ENCODE measurements around the gene ABCG1. TPM values are rescaled to one million over a fixed set of nuclear protein-coding genes. Genes with fewer than 3 reads are reported as not detected.

Gene ABCG1
- polyA plus RNA-seq, 2 of the 4 experiments (the other 2 are of a cell fraction), result 2.3 to 5.1 TPM

DNA sequence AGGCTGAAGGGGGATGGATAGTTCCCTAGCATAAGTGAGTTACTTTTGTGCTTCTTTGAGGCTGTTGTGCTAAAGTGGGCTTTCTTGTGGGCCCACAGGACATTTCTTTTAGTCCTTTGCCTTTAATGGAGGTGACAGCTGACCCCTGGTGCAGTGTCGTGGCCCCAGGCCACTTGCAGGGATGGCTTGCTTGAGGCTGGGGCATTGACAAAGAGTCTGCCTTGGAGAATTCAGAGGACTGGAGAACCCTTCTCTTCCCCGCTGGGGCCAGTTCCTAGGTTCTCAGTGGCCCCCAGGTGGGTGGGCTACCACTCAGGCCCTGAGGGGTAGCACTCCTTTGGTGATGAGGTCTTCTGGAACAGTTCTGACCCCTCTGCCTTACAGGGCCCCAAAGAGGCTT lies 12.8 kb downstream of the ABCG1 start:
- ChIA-PET CTCF (no interaction called here), POLR2A (no interaction called here)
- H3K9me3 ChIP-seq, result no peaks in the 10 kb centered on the region
- TF ChIP-seq, protein P1, sequence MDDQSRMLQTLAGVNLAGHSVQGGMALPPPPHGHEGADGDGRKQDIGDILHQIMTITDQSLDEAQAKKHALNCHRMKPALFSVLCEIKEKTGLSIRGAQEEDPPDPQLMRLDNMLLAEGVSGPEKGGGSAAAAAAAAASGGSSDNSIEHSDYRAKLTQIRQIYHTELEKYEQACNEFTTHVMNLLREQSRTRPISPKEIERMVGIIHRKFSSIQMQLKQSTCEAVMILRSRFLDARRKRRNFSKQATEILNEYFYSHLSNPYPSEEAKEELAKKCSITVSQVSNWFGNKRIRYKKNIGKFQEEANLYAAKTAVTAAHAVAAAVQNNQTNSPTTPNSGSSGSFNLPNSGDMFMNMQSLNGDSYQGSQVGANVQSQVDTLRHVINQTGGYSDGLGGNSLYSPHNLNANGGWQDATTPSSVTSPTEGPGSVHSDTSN (IDR thresholded peaks at IDR 0.05), result no peak
- TF ChIP-seq CBX8 (IDR thresholded peaks at IDR 0.05) (no peak), MAZ (IDR thresholded peaks at IDR 0.05; ENCODE audit: borderline replicate concordance, low read depth, low read length) (no peak), FOXS1 (CRISPR knock-in tag; IDR thresholded peaks at IDR 0.05) (no peak), FOSL2 (IDR thresholded peaks at IDR 0.05) (no peak), FOSL2 (CRISPR knock-in tag; IDR thresholded peaks at IDR 0.05) (no peak), HOXB5 (CRISPR knock-in tag; IDR thresholded peaks at IDR 0.05) (no peak), ESRRA (IDR thresholded peaks at IDR 0.05; ENCODE audit: borderline replicate concordance, low read length) (no peak), MYC (IDR thresholded peaks at IDR 0.05; ENCODE audit: borderline replicate concordance, low read length) (no peak), NFE2L2 (conservative IDR thresholded peaks at IDR 0.05; ENCODE audit: low read length) (no peak), HOXA7 (CRISPR knock-in tag; IDR thresholded peaks at IDR 0.05) (no peak), ZNF302 (CRISPR knock-in tag; IDR thresholded peaks at IDR 0.05) (no peak), HES2 (IDR thresholded peaks at IDR 0.05) (no peak), E2F6 (IDR thresholded peaks at IDR 0.05; ENCODE audit: borderline replicate concordance, low read depth) (no peak), TFCP2L1 (CRISPR knock-in tag; IDR thresholded peaks at IDR 0.05) (no peak), HOXB13 (CRISPR knock-in tag; IDR thresholded peaks at IDR 0.05; ENCODE audit: low read depth) (no peak), JUN (IDR thresholded peaks at IDR 0.05) (no peak)
- FAIRE-seq (no peak), ATAC-seq (no peak), DNase-seq (ENCODE audit: low read depth in 1 of 2, low spot score in 1 of 2) (no peak)
- 100% methylated on average over 1 of the region's 2 CpGs for WGBS (ENCODE audit: missing lambda C conversion rate)
- peaks cover 44% of the 10 kb centered on the region for H3K4me1 ChIP-seq
- H3K4me2 ChIP-seq, result no peak overlapping the region
- H3K27ac ChIP-seq, result no peak overlapping the region
- H3K4me3 ChIP-seq, result no peak overlapping the region

- Histone ChIP-seq H3K4me1 (peaks cover 39% of the 10 kb centered on the region), H3K4me3 (no peak overlapping the region), H3K27ac (no peak overlapping the region), H3K9me3 (no peaks in the 10 kb centered on the region), H3K4me2 (no peak overlapping the region)
- DNase-seq (ENCODE audit: low read depth in 1 of 2, low spot score in 1 of 2), result no peak
- no peak for FAIRE-seq
- ChIA-PET CTCF (interaction anchor here (1.7 kb wide), 1 partner anchor 87 kb away, joined by 4 read pairs; no protein-coding TSS in a partner anchor), POLR2A (interaction anchor here (3.1 kb wide), 1 partner anchor 12 kb away, joined by 23 read pairs; the partner anchor contains the start of gene ABCG1)
- 84% methylated on average over 8 of the region's 8 CpGs for WGBS (ENCODE audit: missing lambda C conversion rate)
- no peak for ATAC-seq
- TF ChIP-seq RNF2 (IDR thresholded peaks at IDR 0.05; ENCODE audit: borderline replicate concordance, low read depth), result no peak
- TF ChIP-seq FOSL2 (IDR thresholded peaks at IDR 0.05), result no peak
- no peak for TF ChIP-seq FOSL2 (CRISPR knock-in tag; IDR thresholded peaks at IDR 0.05)
- no peak for TF ChIP-seq ATOH8 (CRISPR knock-in tag; IDR thresholded peaks at IDR 0.05; ENCODE audit: low read depth)
- TF ChIP-seq HOXA7 (CRISPR knock-in tag; IDR thresholded peaks at IDR 0.05), result no peak
- TF ChIP-seq POLR2A (IDR thresholded peaks at IDR 0.05; ENCODE audit: low read length), result no peak
- no peak for TF ChIP-seq ZSCAN20 (CRISPR knock-in tag; IDR thresholded peaks at IDR 0.05)
- no peak for TF ChIP-seq JUNB (IDR thresholded peaks at IDR 0.05)
- TF ChIP-seq NFE2L2 (conservative IDR thresholded peaks at IDR 0.05; ENCODE audit: low read length), result no peak
- no peak for TF ChIP-seq MAZ (IDR thresholded peaks at IDR 0.05; ENCODE audit: borderline replicate concordance, low read depth, low read length)
- no peak for TF ChIP-seq RFX5 (IDR thresholded peaks at IDR 0.05)
- TF ChIP-seq TP53 (CRISPR knock-in tag; IDR thresholded peaks at IDR 0.05), result no peak
- no peak for TF ChIP-seq MAFK (IDR thresholded peaks at IDR 0.05; ENCODE audit: partially characterized antibody)
- TF ChIP-seq, protein P2, sequence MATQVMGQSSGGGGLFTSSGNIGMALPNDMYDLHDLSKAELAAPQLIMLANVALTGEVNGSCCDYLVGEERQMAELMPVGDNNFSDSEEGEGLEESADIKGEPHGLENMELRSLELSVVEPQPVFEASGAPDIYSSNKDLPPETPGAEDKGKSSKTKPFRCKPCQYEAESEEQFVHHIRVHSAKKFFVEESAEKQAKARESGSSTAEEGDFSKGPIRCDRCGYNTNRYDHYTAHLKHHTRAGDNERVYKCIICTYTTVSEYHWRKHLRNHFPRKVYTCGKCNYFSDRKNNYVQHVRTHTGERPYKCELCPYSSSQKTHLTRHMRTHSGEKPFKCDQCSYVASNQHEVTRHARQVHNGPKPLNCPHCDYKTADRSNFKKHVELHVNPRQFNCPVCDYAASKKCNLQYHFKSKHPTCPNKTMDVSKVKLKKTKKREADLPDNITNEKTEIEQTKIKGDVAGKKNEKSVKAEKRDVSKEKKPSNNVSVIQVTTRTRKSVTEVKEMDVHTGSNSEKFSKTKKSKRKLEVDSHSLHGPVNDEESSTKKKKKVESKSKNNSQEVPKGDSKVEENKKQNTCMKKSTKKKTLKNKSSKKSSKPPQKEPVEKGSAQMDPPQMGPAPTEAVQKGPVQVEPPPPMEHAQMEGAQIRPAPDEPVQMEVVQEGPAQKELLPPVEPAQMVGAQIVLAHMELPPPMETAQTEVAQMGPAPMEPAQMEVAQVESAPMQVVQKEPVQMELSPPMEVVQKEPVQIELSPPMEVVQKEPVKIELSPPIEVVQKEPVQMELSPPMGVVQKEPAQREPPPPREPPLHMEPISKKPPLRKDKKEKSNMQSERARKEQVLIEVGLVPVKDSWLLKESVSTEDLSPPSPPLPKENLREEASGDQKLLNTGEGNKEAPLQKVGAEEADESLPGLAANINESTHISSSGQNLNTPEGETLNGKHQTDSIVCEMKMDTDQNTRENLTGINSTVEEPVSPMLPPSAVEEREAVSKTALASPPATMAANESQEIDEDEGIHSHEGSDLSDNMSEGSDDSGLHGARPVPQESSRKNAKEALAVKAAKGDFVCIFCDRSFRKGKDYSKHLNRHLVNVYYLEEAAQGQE (IDR thresholded peaks at IDR 0.05), result no peak
- TF ChIP-seq NR3C1 (IDR thresholded peaks at IDR 0.05), result no peak
- TF ChIP-seq CHD4 (IDR thresholded peaks at IDR 0.05; ENCODE audit: borderline replicate concordance), result no peak
- TF ChIP-seq, protein P3, sequence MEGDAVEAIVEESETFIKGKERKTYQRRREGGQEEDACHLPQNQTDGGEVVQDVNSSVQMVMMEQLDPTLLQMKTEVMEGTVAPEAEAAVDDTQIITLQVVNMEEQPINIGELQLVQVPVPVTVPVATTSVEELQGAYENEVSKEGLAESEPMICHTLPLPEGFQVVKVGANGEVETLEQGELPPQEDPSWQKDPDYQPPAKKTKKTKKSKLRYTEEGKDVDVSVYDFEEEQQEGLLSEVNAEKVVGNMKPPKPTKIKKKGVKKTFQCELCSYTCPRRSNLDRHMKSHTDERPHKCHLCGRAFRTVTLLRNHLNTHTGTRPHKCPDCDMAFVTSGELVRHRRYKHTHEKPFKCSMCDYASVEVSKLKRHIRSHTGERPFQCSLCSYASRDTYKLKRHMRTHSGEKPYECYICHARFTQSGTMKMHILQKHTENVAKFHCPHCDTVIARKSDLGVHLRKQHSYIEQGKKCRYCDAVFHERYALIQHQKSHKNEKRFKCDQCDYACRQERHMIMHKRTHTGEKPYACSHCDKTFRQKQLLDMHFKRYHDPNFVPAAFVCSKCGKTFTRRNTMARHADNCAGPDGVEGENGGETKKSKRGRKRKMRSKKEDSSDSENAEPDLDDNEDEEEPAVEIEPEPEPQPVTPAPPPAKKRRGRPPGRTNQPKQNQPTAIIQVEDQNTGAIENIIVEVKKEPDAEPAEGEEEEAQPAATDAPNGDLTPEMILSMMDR (IDR thresholded peaks at IDR 0.05), result no peak
- TF ChIP-seq NPAS2 (CRISPR knock-in tag; IDR thresholded peaks at IDR 0.05; ENCODE audit: borderline replicate concordance), result no peak
Observed at GRCh38 chr21:42232176-42232825, 13.4 kb downstream of the ABCG1 start.
